Endodermal cell (in vitro differentiated cells): ENCODE results near the gene SHE. TPM values are rescaled to one million over a fixed set of nuclear protein-coding genes. Genes with fewer than 3 reads are reported as not detected.
A peak's percentile ranks its signal among the peaks of the same experiment; 100 is the strongest.

ENCODE experiments used
- DNase-seq: peaks from one replicate; pipeline ENCODE4 v3.0.0-alpha.2; 2017
- H3K27ac ChIP-seq: 2 replicates; pipeline ENCODE4 v1.5.1; 2013; ENCODE audit warnings: mild to moderate bottlenecking, low read depth, low read length, moderate library complexity
- H3K27me3 ChIP-seq: 2 replicates; pipeline ENCODE4 v1.6.1; 2013; ENCODE audit warnings: mild to moderate bottlenecking, low read length, moderate library complexity; ENCODE audit not compliant: insufficient read depth, control insufficient read depth, poor library complexity, severe bottlenecking
- H3K36me3 ChIP-seq: 2 replicates; pipeline ENCODE4 v1.7.0; 2013; ENCODE audit warnings: mild to moderate bottlenecking, low read length, moderate library complexity; ENCODE audit not compliant: control insufficient read depth, insufficient read depth
- H3K4me1 ChIP-seq: one replicate; pipeline ENCODE4 v1.7.0; 2013; ENCODE audit warnings: low read length; ENCODE audit not compliant: control insufficient read depth, insufficient read depth
- H3K4me3 ChIP-seq: 2 replicates; pipeline ENCODE4 v1.5.1; 2013; ENCODE audit warnings: mild to moderate bottlenecking, low read length, moderate library complexity
- H3K9ac ChIP-seq: 2 replicates; pipeline ENCODE4 v1.6.1; 2013; ENCODE audit warnings: mild to moderate bottlenecking, low read length, moderate library complexity; ENCODE audit not compliant: poor library complexity, severe bottlenecking; ENCODE audit errors: extremely low read depth
- H3K9me3 ChIP-seq: 2 replicates; pipeline ENCODE4 v1.6.1; 2013; ENCODE audit warnings: mild to moderate bottlenecking, low read length, moderate library complexity; ENCODE audit not compliant: control insufficient read depth
- H3K27ac Mint-ChIP-seq: 2 replicates; pipeline ENCODE4 v1.8.0; 2020; ENCODE audit warnings: mixed read lengths
- H3K27me3 Mint-ChIP-seq: 2 replicates; pipeline ENCODE4 v1.8.0; 2021; ENCODE audit warnings: mild to moderate bottlenecking, mixed read lengths; ENCODE audit not compliant: insufficient read depth
- H3K36me3 Mint-ChIP-seq: 2 replicates; pipeline ENCODE4 v1.8.0; 2020; ENCODE audit warnings: low read depth, mixed read lengths
- H3K4me1 Mint-ChIP-seq: 2 replicates; pipeline ENCODE4 v1.8.0; 2020; ENCODE audit warnings: mixed read lengths
- H3K4me3 Mint-ChIP-seq: 2 replicates; pipeline ENCODE4 v1.8.0; 2020; ENCODE audit warnings: mild to moderate bottlenecking, moderate library complexity, mixed read lengths
- H3K9me3 Mint-ChIP-seq: 2 replicates; pipeline ENCODE4 v1.8.0; 2020; ENCODE audit warnings: mild to moderate bottlenecking, mixed read lengths
- WGBS, 2 experiments: methylation state at CpG; one replicate each; pipeline versions ENCODE4 v1.1.5 to v1.1.7; 2013; ENCODE audit warnings: missing lambda C conversion rate in 2 of 2, mixed read lengths in 1 of 2; ENCODE audit not compliant: insufficient coverage in 1 of 2, insufficient read length in 1 of 2; 5-methylcytosine and 5-hydroxymethylcytosine counted together
- total RNA-seq, 2 donors: library from RNA; stranded (reverse); fragmentation: NEBNext Ultra II Directional in 1 of 2; extraction: Animal tissue kit (Norgen Biotek cat#: 25700) in 1 of 2; gene quantifications; 2 replicates in 1 of 2; 3 replicates in 1 of 2; pipeline ENCODE4 v1.2.1, GENCODE V29; 2021
- TF ChIP-seq, protein P1 (sequence below): fragments of 200-600 bp; sonication (generic); conservative IDR thresholded peaks from 2 replicates; pipeline ENCODE4 v1.5.0; 2021; ENCODE audit warnings: antibody characterized with exemption, mild to moderate bottlenecking

The SHE gene
- total RNA-seq, 2 donors from 2014 or later: 0.24 to 0.35 TPM

DNA sequence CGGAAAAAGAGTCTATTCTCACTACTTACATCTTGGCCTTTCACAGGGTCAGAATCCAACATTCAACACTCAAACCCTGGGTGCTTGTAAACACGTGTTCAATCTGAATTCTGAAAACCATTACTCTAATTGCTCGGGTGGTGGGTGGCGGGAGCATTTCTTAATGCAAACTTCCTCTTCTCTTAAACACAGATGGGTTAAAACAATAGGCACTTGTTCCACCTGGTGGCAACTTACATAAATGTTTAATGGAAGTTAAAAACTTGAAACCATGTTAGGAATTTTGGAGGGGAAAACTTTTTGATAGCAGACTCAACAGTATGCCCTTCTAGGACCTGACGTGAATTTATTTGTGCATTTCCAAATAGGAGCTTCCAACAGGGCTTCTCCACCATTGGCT is 23.6 kb downstream of the SHE start:
- Histone ChIP-seq H3K9ac (no peak overlapping the region), H3K27ac (no peak overlapping the region), H3K36me3 (no peaks in the 10 kb centered on the region), H3K4me3 (no peak overlapping the region), H3K9me3 (no peaks in the 10 kb centered on the region), H3K4me1 (peaks cover 4% of the 10 kb centered on the region), H3K27me3 (no peaks in the 10 kb centered on the region)
- DNase-seq: no peak
- 73% methylated on average over 4 to 5 of the region's 5 CpGs for WGBS, 2 experiments
- H3K27ac Mint-ChIP-seq: no peak overlapping the region
- H3K4me3 Mint-ChIP-seq: no peak overlapping the region
- no peaks in the 10 kb centered on the region for H3K27me3 Mint-ChIP-seq
- peaks cover 4% of the 10 kb centered on the region for H3K4me1 Mint-ChIP-seq
- no peaks in the 10 kb centered on the region for H3K9me3 Mint-ChIP-seq
- no peaks in the 10 kb centered on the region for H3K36me3 Mint-ChIP-seq
- TF ChIP-seq, protein P1, sequence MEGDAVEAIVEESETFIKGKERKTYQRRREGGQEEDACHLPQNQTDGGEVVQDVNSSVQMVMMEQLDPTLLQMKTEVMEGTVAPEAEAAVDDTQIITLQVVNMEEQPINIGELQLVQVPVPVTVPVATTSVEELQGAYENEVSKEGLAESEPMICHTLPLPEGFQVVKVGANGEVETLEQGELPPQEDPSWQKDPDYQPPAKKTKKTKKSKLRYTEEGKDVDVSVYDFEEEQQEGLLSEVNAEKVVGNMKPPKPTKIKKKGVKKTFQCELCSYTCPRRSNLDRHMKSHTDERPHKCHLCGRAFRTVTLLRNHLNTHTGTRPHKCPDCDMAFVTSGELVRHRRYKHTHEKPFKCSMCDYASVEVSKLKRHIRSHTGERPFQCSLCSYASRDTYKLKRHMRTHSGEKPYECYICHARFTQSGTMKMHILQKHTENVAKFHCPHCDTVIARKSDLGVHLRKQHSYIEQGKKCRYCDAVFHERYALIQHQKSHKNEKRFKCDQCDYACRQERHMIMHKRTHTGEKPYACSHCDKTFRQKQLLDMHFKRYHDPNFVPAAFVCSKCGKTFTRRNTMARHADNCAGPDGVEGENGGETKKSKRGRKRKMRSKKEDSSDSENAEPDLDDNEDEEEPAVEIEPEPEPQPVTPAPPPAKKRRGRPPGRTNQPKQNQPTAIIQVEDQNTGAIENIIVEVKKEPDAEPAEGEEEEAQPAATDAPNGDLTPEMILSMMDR: peak; percentile 46

DNA sequence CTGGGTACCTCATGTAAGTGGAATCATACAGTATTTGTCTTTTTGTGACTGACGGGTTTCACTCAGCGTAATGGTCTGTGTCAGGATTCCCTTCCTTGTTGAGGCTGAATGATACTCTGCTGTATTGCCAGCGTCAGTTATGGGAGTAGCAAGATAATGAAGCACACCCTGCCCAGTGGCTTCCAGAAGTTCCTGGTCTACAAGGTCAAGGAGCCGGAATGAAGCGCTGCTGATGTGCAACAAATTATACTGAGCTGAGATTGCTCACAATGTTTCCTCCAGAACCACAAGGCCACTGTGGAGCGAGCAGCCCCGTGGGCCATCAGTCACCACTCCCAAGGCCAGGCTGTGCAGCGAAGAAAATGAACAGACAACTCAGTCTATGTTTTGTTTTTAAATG is 24.2 kb downstream of the SHE start:
- H3K4me1 ChIP-seq: peaks cover 4% of the 10 kb centered on the region
- TF ChIP-seq, protein P1: no peak
- no peaks in the 10 kb centered on the region for H3K27me3 ChIP-seq
- H3K36me3 ChIP-seq: no peaks in the 10 kb centered on the region
- Mint-ChIP-seq H3K9me3 (no peaks in the 10 kb centered on the region), H3K4me3 (no peak overlapping the region), H3K4me1 (peaks cover 4% of the 10 kb centered on the region), H3K36me3 (no peaks in the 10 kb centered on the region), H3K27ac (no peak overlapping the region), H3K27me3 (no peaks in the 10 kb centered on the region)
- H3K9me3 ChIP-seq: no peaks in the 10 kb centered on the region
- no peak for DNase-seq
- H3K4me3 ChIP-seq: no peak overlapping the region
- H3K9ac ChIP-seq: no peak overlapping the region
- WGBS, 2 experiments: 96 to 100% methylated on average over 7 of the region's 8 CpGs
- no peak overlapping the region for H3K27ac ChIP-seq

DNA sequence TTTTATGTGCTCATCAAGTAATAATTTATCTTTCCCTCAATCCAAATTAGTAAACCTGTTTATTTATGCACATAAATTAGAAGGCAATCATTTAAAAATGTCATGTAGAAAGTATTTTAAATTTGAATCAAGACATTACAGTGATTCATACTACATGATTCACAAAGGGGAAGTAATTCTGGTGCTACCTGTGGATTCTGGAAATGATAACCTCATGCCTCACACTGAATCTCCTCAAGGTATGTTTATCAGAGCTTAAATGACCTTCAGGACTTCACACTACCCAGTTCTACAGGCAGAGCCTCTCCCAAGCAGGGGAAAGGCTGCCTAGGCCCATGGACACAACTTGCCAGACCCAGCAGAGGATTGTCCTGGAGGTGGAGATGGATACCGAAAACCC is 25.4 kb downstream of the SHE start:
- no peak overlapping the region for H3K9ac ChIP-seq

More for the DNA sequence above, 25.4 kb downstream of the SHE start:
- no peaks in the 10 kb centered on the region for H3K27me3 ChIP-seq
- H3K36me3 ChIP-seq: no peaks in the 10 kb centered on the region
- Mint-ChIP-seq H3K4me1 (peaks cover 4% of the 10 kb centered on the region), H3K27ac (no peak overlapping the region), H3K27me3 (no peaks in the 10 kb centered on the region), H3K36me3 (no peaks in the 10 kb centered on the region), H3K4me3 (no peak overlapping the region), H3K9me3 (no peaks in the 10 kb centered on the region)
- H3K4me1 ChIP-seq: peaks cover 4% of the 10 kb centered on the region
- 95% methylated on average over 1 of the region's 1 CpG; no CpG with 5 or more reads in 1 of the 2 experiments for WGBS, 2 experiments
- H3K9me3 ChIP-seq: no peaks in the 10 kb centered on the region
- no peak for DNase-seq
- H3K4me3 ChIP-seq: no peak overlapping the region
- TF ChIP-seq, protein P1: no peak
- no peak overlapping the region for H3K27ac ChIP-seq
